ENCODE data around the gene CPEB2. TPM values are rescaled to one million over a fixed set of nuclear protein-coding genes. Genes with fewer than 3 reads are reported as not detected.

The CPEB2 gene
- total and polyA plus RNA-seq, 9 of the 15 experiments (the other 6 are each of a cell fraction or from before 2014, with no cell fraction given), result 0.39 to 3.0 (median 1.4) TPM

- TF ChIP-seq TRIM25 (IDR thresholded peaks at IDR 0.05; ENCODE audit: borderline replicate concordance), result no peak
- peak; percentile 57; the same call in 1 of the 2 replicates for TF ChIP-seq C11orf30 (IDR thresholded peaks at IDR 0.05; ENCODE audit: low read depth)
- TF ChIP-seq MAFG (tag; conservative IDR thresholded peaks at IDR 0.05), result peak; percentile 51
- TF ChIP-seq ZNF512 (tag; IDR thresholded peaks at IDR 0.05), result 0 out of 2 replicates have a peak, but pooled peaks have one; percentile 58
These were observed 87.7 kb downstream of the CPEB2 start (continued) for GRCh38 chr4:15089979-15090378.

GRCh38 chr4:15100380-15100779 is 98.1 kb downstream of the CPEB2 start:
- intact Hi-C loops (cut with micrococcal nuclease), result no loop called here
- H2AFZ ChIP-seq (ENCODE audit: low read depth, low read length), result no peak overlapping the region
- 8% methylated on average over 1 of the region's 1 CpG for WGBS (ENCODE audit: insufficient coverage, low coverage, missing lambda C conversion rate)
- POLR2A ChIA-PET, result interaction anchor here (0.6 kb wide), 1 partner anchor 9 kb away, joined by 3 read pairs; no protein-coding TSS in a partner anchor
- CTCF ChIA-PET (ENCODE audit: low intra/inter-chr PET ratio), result no interaction called here
- H3K36me3 ChIP-seq (ENCODE audit: control insufficient read depth, insufficient read depth, low read length), result no peaks in the 10 kb centered on the region
- no peaks in the 10 kb centered on the region for H3K79me2 ChIP-seq (ENCODE audit: control insufficient read depth, insufficient read depth, low read length)
- no peak overlapping the region for H3K27ac ChIP-seq (ENCODE audit: extremely low read depth, low read depth, low read length)
- H3K4me3 ChIP-seq, result no peak overlapping the region
- no peak overlapping the region for H3K4me2 ChIP-seq (ENCODE audit: insufficient read depth, low read length)
- no peaks in the 10 kb centered on the region for H3K27me3 ChIP-seq (ENCODE audit: control insufficient read depth in 2 of 2, insufficient read depth in 2 of 2, low read length in 2 of 2)
- no peaks in the 10 kb centered on the region for H3K4me1 ChIP-seq (replicated peaks in 1 of 2; ENCODE audit: control insufficient read depth in 2 of 2, insufficient read depth in 2 of 2, low read length in 2 of 2)
- H3K9me3 ChIP-seq (replicated peaks; ENCODE audit: control insufficient read depth, insufficient read depth, low read depth, low read length), result no peaks in the 10 kb centered on the region
- no peak for DNase-seq (ENCODE audit: extremely low read depth in 1 of 4, low spot score in 3 of 4)
- no peaks in the 10 kb centered on the region for H3K9me1 ChIP-seq (ENCODE audit: control insufficient read depth, insufficient read depth, low read length)
- no peak for FAIRE-seq
- no peaks in the 10 kb centered on the region for H4K20me1 ChIP-seq (replicated peaks; ENCODE audit: control insufficient read depth, insufficient read depth, low read length)
- no peak for ATAC-seq
- no peak overlapping the region for H3K9ac ChIP-seq (ENCODE audit: insufficient read depth in 1 of 2, low read depth in 2 of 2, low read length in 2 of 2)
- in situ Hi-C loops (cut with MboI), result no loop called here
- no TSS peak for BruUV-seq (replicated peaks)
- TF ChIP-seq MEF2A (IDR thresholded peaks at IDR 0.05; ENCODE audit: control insufficient read depth, low read depth, low read length) (no peak), ATF4 (CRISPR knock-in tag; IDR thresholded peaks at IDR 0.05) (no peak), ZNF3 (CRISPR knock-in tag; IDR thresholded peaks at IDR 0.05) (no peak), RCOR1 (IDR thresholded peaks at IDR 0.05; ENCODE audit: borderline replicate concordance in 1 of 2, low read depth in 2 of 2, low read length in 2 of 2) (no peak), RBM39 (optimal IDR thresholded peaks at IDR 0.05; ENCODE audit: low read depth, low read length) (no peak), RFX5 (IDR thresholded peaks at IDR 0.05; ENCODE audit: low read depth, low read length) (no peak), JUNB (CRISPR knock-in tag; conservative IDR thresholded peaks at IDR 0.05) (no peak), FOXJ3 (CRISPR knock-in tag; IDR thresholded peaks at IDR 0.05) (no peak), HNRNPLL (IDR thresholded peaks at IDR 0.05; ENCODE audit: low read depth, low read length, poor library complexity, severe bottlenecking) (no peak), SNAPC5 (CRISPR knock-in tag; IDR thresholded peaks at IDR 0.05) (no peak)
- TF ChIP-seq, protein P1, sequence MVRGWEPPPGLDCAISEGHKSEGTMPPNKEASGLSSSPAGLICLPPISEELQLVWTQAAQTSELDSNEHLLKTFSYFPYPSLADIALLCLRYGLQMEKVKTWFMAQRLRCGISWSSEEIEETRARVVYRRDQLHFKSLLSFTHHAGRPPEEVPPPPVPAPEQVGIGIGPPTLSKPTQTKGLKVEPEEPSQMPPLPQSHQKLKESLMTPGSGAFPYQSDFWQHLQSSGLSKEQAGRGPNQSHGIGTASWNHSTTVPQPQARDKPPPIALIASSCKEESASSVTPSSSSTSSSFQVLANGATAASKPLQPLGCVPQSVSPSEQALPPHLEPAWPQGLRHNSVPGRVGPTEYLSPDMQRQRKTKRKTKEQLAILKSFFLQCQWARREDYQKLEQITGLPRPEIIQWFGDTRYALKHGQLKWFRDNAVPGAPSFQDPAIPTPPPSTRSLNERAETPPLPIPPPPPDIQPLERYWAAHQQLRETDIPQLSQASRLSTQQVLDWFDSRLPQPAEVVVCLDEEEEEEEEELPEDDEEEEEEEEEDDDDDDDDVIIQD (CRISPR knock-in tag; IDR thresholded peaks at IDR 0.05), result no peak
